Thoracic aorta (tissue), 2 donors: ENCODE data around the gene LRMDA. TPM values are rescaled to one million over a fixed set of nuclear protein-coding genes. Genes with fewer than 3 reads are reported as not detected.

ENCODE experiments used
- ATAC-seq: fragments of 150-250 bp; one replicate; pipeline ENCODE4 v1.8.0; 2017; ENCODE audit warnings: low read depth; ENCODE audit not compliant: insufficient number of reproducible peaks, low FRiP score
- DNase-seq: peaks from one replicate; pipeline ENCODE4 v3.0.0-alpha.2; 2020; ENCODE audit warnings: low spot score
- H3K27ac ChIP-seq, 2 donors: fragments of 200-600 bp; sonication (generic); 1 replicate in 1 of 2; 2 replicates in 1 of 2; pipeline ENCODE4 v1.5.1; 2016; ENCODE audit warnings: mild to moderate bottlenecking in 2 of 2, moderate library complexity in 2 of 2
- H3K27me3 ChIP-seq: fragments of 200-600 bp; sonication (generic); replicated peaks from 2 replicates; pipeline ENCODE4 v1.6.0; 2016; ENCODE audit warnings: mild to moderate bottlenecking; ENCODE audit not compliant: insufficient read depth
- H3K36me3 ChIP-seq: fragments of 200-600 bp; sonication (generic); one replicate; pipeline ENCODE4 v1.5.1; 2016
- H3K4me1 ChIP-seq, 2 donors: fragments of 200-600 bp; sonication (generic); 1 replicate in 1 of 2; 2 replicates in 1 of 2; pipeline versions ENCODE4 v1.5.1 to v1.6.0; 2016; ENCODE audit warnings: low read depth in 2 of 2, mild to moderate bottlenecking in 1 of 2; ENCODE audit not compliant: control insufficient read depth in 1 of 2
- H3K4me3 ChIP-seq: fragments of 200-600 bp; sonication (generic); 2 replicates; pipeline ENCODE4 v1.5.1; 2016; ENCODE audit warnings: mild to moderate bottlenecking
- H3K9me3 ChIP-seq: fragments of 200-600 bp; sonication (generic); 2 replicates; pipeline ENCODE4 v1.5.1; 2016
- total RNA-seq, 2 donors: library from RNA; depleted of rRNA; stranded (reverse); fragments of >200 nt; gene quantifications; one replicate each; pipeline versions ENCODE4 v1.1.0 to v1.2.3, GENCODE V29; 2016
- TF ChIP-seq, protein P1 (sequence below): fragments of 200-600 bp; sonication (generic); IDR thresholded peaks from one replicate; pipeline ENCODE4 v1.5.1; 2019; ENCODE audit warnings: antibody characterized with exemption

LRMDA gene
- total RNA-seq, 2 donors from 2014 or later, result 8.3 to 36.6 TPM

DNA sequence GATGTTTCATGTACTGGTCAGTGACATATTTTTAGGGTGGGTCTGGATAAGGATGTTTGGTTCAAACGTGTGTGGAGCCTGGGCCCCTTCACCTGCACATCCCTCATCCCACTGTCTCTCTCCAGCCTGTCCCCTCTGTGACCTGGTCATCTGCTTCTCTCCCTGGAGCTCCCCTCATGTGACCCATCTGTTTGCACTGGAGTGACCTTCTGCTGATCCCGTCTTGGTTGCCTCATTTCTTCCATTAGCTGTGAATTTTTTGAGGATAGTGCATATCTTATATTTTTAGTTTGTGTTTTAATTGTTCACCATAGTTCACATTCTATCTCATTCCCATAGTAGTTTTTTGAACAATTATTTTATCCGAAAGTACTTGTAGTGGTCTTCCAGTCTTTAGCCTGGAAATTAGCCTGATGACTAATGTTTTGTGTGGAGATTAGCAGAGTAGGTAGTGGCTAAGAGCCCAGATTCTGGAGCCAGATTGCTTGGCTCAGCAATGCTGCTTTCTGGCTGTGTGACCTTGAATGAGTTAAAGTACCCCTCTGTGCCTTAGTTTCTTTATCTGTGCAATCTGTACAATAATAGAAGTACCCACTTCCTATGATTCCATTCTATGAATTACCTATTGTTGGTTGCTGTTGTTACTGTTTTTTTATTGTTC lies 224.5 kb downstream of the LRMDA start:
- no peak for DNase-seq
- Histone ChIP-seq H3K4me1 (peaks cover 39 to 97% of the 10 kb centered on the region in 2 donors), H3K9me3 (no peaks in the 10 kb centered on the region), H3K27ac (peak overlapping the region; percentile 70 to 75), H3K4me3 (no peak overlapping the region), H3K36me3 (no peaks in the 10 kb centered on the region), H3K27me3 (no peaks in the 10 kb centered on the region)
- TF ChIP-seq, protein P1, sequence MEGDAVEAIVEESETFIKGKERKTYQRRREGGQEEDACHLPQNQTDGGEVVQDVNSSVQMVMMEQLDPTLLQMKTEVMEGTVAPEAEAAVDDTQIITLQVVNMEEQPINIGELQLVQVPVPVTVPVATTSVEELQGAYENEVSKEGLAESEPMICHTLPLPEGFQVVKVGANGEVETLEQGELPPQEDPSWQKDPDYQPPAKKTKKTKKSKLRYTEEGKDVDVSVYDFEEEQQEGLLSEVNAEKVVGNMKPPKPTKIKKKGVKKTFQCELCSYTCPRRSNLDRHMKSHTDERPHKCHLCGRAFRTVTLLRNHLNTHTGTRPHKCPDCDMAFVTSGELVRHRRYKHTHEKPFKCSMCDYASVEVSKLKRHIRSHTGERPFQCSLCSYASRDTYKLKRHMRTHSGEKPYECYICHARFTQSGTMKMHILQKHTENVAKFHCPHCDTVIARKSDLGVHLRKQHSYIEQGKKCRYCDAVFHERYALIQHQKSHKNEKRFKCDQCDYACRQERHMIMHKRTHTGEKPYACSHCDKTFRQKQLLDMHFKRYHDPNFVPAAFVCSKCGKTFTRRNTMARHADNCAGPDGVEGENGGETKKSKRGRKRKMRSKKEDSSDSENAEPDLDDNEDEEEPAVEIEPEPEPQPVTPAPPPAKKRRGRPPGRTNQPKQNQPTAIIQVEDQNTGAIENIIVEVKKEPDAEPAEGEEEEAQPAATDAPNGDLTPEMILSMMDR, result no peak
- ATAC-seq, result peak; percentile 62

DNA sequence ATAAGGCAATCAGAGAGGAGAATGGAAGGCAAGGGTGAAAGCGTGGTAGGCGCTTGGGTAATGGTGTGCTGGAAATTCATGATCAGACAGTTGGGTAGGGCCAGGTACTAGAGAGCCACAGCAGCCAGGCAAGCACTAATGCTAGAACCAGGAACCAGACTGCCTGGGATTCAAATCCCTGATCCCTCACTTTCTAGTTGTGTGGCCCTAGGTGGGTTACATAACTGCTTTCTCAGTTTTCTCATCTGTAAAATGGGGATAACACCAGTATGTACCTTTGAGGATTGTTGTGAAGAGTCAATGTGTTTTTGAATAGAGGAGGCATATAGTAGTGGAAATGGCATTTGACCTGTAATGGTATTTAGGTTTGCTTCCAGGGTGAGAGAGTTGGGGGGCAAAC lies 225.9 kb downstream of the LRMDA start:
- no peak overlapping the region for H3K4me3 ChIP-seq
- ATAC-seq, result no peak
- peak overlapping the region in 1 of 2 donors; percentile 36 for H3K27ac ChIP-seq
- H3K27me3 ChIP-seq, result no peaks in the 10 kb centered on the region
- H3K36me3 ChIP-seq, result no peaks in the 10 kb centered on the region
- H3K4me1 ChIP-seq, result peaks cover 53 to 99% of the 10 kb centered on the region in 2 donors
- no peaks in the 10 kb centered on the region for H3K9me3 ChIP-seq
- TF ChIP-seq, protein P1, result no peak
- no peak for DNase-seq

DNA sequence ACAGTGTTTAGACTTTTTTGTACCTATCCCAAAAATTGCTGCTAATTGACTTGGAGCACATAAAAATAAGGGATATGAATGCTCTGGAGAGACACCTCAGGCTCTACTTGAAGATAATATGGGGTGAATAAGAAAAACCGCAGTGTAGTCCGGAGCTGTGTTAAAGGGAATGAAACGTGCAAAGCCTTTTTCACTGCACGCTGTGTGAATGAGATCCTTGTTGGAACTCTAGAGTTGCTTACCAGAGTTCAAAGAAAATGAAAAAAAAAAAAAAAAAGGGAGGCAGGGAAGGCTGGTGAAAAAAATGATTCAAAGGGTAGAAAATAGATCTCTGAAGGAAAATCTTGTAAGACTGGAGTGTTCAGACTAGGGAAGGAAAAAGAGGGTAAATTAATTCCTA lies 226.6 kb downstream of the LRMDA start:
- ATAC-seq, result no peak
- Histone ChIP-seq H3K27me3 (no peaks in the 10 kb centered on the region), H3K4me1 (peaks cover 49 to 97% of the 10 kb centered on the region in 2 donors), H3K9me3 (no peaks in the 10 kb centered on the region), H3K36me3 (no peaks in the 10 kb centered on the region), H3K4me3 (no peak overlapping the region), H3K27ac (peak overlapping the region; percentile 36 to 42)
- no peak for DNase-seq
- TF ChIP-seq, protein P1, result no peak

DNA sequence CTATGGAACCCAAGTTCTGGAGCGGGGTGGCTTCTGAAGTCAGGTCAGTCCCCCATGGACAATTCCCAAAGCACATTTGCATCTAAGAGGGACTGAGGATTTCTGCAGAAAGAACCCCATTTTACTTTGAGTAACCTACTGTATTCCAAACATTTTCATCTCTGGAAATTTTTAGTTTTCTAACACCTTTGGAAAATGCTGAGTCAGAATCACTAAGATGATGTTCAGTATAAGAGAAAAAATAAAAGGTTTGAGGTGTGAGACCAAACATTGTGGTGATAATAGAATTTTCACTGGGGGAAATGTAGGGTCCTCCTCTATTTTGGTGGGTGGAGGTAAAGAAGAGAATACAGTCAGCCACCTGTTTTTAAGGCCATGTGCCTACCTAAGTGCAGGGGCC lies 227.1 kb downstream of the LRMDA start:
- no peaks in the 10 kb centered on the region for H3K36me3 ChIP-seq
- DNase-seq (no peak), ATAC-seq (no peak)
- TF ChIP-seq, protein P1, result no peak
- no peaks in the 10 kb centered on the region for H3K27me3 ChIP-seq
- H3K9me3 ChIP-seq, result no peaks in the 10 kb centered on the region
- peaks cover 52 to 97% of the 10 kb centered on the region in 2 donors for H3K4me1 ChIP-seq
- peak overlapping the region; percentile 42 to 97 for H3K27ac ChIP-seq
- no peak overlapping the region for H3K4me3 ChIP-seq

DNA sequence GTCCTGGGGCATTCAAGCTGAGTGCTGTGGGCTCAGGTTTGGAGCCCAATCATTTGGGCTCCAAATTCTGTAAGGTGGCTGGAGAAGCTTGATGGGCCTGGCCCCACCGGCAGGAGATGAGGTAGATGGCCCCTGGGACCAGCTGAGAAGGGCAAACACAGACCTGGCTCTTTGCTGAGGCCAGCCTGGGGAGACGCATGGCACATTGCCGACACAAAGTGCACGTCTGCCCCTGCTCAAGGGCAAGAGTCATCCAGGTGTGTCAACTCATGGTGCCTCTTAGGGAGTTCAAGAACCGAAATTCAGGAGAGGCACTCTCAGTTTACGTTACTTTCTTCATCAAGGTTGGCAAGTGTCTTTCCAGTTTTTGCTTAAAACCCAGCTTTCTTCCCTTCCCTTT lies 227.5 kb downstream of the LRMDA start:
- Histone ChIP-seq H3K27ac (peak overlapping the region; percentile 42 to 97), H3K9me3 (no peaks in the 10 kb centered on the region), H3K36me3 (no peaks in the 10 kb centered on the region), H3K4me3 (no peak overlapping the region), H3K4me1 (peaks cover 54 to 97% of the 10 kb centered on the region in 2 donors), H3K27me3 (no peaks in the 10 kb centered on the region)
- ATAC-seq, result no peak
- TF ChIP-seq, protein P1, result no peak
- no peak for DNase-seq
